CD4-positive, alpha-beta T cell treated with Interleukin-15 for 4 hours (primary cell): Measurements from ENCODE around the gene NUDT22.
A peak's percentile ranks its signal among the peaks of the same experiment; 100 is the strongest.
"Not testable (repeated sequence)": the region's sequence is repeated elsewhere in the genome, so short reads cannot be mapped to it uniquely, and the experiment has no call there.

Experiments
- DNase-seq: peaks from one replicate; pipeline ENCODE4 v3.0.0-alpha.2; 2020; ENCODE audit warnings: low spot score

NUDT22 gene

GRCh38 chr11:64243236-64243854 is 17.3 kb downstream of the NUDT22 start:
- DNase-seq, result no peak

DNA sequence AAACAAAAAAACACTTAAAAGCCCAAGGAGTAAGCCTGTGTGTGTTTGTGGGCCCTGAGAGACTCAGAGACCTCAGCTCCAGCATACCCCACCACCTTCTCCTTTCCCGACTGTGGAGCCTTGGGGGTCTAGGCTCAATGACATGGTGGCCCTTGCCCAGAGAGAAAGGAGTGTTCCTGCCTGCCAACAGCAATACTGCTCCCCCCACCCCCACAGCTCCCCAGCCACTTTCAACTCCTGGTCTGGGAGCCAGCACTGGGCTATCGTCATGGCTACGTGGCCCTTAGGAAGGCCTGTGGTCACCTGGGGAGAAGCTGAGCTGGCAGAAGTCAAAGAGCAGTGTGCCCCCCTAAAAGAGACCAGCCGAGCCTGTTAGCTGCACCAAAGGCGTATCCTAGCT is 18.0 kb downstream of the NUDT22 start:
- DNase-seq, result no peak

- DNase-seq, result no peak
Observed at GRCh38 chr11:64244966-64245365, 18.9 kb downstream of the NUDT22 start.

DNA sequence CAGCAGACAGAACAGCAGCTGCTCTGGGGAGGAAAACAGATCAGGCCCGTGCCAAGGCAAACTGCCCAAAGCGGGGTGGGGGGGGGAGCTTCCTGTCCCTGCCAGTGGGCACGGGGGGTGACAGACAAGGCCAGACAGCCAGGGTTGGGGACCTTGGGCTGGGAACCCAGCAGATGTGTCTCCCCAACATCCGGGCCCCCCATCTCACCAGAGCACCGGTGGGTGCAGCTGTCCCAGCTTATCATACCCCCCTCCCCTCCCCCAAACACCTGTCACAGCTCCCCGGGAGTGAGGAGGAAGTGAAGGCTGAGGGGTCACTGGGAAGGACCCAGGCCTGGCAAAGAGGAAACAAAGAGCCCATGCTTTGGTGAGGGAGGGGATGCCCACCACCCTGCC is 19.3 kb downstream of the NUDT22 start:
- DNase-seq, result peak; percentile 52

DNA sequence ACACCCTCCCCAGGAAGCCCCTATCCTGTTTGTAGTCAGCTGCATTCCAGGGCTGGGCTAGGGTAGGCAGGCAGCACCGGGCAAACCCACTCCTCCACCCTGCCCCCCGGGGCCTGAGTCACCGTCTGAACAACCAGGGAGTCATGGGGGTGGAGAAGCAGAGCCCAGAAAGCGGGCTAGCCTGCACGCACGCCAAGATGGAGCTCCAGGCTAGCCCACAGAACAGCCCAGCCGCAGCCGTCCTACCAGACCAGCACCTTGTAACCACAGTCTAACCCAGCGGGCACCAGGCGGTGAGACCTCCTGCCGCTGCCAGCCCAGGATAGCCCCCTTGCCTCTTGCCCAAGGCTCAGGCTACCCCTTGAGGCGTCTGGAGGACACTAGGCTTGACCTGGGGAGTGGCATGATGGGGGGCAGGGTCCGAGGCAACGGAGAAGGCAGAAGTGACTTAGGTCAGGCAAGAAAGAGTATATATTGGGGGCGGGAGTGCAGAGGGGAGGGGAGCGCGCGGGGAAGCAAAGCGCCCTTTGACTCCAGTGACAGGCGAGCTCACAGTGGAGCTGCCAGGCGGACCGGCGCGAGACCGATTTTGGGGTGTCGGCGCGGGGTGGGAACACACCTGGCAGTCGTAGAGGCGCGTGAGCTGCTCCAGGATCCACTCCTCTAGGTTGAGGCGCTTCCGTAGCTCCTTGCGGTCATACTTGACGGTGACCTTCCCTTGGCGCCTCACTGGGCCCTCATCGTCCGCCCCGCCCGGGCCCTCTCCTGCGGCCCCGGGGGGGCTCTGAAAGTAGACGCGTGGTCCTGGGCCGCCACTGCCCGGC is 19.9 kb downstream of the NUDT22 start:
- peak; percentile 80 for DNase-seq

DNA sequence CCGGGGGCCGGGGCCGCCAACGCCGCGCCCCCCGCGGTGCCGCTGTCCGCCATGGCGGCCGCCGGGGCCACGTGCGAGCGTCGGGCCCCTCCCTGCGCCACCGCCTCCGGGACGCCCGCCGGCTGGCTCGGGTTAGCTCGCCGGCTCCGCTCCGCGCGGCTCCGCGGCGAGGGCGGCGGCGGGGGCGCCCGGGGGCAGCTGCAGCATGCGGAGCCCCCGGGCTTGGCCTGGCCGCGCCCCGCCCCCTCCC is 20.5 kb downstream of the NUDT22 start:
- not testable (repeated sequence) for DNase-seq

- DNase-seq, result peak; percentile 77
Observed at GRCh38 chr11:64246871-64247728, 21.0 kb downstream of the NUDT22 start, which contains the start of gene PPP1R14B. PPP1R14B (minus strand) TSS chr11:64246943; CDS start chr11:64246673, 270 bp downstream.

GRCh38 chr11:64247729-64248531 is 21.9 kb downstream of the NUDT22 start:
- DNase-seq, result no peak

GRCh38 chr11:64248578-64248977 is 22.5 kb downstream of the NUDT22 start:
- no peak for DNase-seq

DNA sequence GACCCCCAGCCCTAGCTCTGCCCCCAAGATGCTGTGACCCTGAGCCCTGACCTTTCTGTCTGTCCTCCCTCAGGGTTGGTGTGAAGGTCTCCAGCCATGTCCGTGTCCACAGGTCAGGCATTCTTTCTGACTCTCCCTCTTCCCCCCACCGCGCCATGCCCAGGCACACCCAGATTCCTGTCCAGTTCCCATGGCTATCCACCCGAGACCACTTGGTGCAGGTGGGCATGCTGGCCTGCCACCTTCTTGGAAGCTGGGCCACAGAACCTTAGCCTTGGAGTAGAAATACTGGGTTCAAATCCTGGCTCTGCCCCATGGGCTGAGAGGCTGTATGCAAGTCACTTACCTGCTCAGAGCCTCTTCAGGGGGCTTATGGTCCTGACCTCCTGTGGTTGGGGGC is 23.0 kb downstream of the NUDT22 start:
- DNase-seq, result no peak

DNA sequence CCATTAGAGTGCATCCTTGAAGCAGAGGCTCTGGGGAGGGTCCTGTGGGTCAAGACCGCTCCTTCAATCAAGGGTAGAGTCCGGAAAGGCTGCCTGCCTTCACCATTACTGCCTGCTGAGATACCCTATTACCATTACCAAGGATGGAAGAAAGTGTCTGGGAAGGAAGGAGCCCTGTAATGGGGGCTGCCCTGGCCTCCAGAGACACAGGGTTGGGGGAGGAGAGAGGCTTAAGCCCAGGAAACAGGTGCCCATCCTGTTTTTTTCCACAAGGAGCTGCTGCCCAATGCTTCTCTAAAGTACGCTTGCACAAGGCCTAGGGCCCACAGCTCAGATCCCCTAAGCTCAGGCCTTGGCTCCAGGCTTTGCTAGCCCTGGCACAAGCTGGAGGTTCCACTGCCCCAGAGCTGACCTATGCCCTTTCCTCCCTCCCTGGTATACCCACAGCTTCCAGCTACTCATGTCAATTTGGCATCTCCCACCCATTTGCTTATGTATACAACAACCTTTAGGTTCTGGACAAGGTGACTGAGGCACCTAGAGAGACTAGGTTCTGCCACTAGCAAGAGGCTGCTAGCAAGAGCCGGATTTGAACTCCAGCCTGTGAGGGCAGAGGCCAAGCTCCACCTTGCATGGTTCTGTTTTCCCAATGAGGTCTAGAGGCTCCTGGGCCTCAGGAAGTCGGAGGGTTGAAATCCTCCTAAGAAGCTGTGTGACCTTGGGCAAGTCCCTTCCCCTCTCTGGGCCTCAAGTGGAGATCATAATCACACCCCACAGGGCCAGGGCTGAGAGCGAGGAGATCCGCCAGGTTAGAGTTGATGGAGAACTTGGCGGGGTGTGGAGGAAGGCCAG is 23.7 kb downstream of the NUDT22 start:
- no peak for DNase-seq

DNA sequence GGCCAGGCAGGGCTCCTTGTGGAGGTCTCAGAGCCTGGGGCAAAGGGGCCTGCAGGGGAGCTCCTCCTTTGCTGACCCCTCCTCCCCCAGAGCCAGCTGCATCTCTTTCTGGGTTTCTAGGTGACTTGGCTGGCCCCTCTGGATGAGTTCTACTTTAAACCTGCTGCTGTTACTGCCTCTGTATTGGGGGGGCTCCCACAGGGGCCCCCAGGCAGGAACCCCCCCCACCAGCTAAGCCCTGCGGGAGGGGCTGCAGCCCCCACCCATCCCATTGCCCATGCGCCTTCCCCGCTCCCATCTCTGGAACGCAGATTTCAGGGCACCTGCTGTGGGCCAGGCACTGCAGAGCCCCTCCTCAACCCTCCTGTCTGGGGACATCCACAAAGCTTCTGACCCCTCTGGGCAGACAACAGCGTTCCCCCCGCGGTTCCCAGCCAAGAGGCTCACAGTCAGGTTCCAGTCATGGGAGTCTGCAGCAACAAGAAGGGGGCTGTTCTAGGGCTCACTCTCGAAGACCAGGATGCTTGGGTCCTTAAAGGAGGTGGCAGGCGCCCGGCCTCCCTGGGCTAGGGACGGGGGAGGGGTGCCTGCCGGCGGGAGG is 24.4 kb downstream of the NUDT22 start:
- no peak for DNase-seq

DNA sequence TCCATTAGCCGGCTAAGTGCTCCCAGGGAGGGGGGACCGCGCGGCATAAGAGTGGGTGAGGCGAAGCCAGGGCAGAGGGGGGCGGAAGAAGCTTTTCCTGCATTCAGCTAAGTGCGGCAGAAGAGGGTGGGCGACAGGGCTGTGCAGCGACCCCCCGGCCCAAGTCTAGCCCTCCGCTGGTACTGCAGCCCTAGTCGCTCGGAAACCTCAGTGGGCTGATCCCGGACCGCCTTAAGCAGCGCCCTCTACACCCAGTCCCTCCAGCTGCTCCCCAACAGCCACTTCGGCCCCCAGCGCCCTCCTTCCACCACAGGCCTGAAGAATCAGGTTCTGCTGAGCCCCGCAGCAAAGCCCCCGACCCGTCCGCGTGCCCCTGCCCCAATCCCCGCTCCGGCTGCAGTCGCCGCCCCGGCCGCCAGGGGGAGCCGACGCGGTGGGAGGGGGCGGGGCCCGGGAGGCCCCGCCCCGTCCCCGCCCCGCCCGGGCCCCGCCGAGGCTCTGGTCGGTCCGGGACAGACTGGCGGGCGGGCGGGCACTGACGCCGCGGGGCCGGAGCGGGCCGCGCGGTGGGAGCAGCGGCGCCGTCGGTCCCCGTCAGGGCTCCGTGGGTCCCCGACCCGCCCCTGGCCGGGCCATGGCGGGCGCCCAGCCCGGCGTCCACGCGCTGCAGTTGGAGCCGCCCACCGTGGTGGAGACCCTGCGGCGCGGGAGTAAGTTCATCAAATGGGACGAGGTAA is 25.1 kb downstream of the NUDT22 start, which contains the start of gene PLCB3:
Gene PLCB3 (plus strand): TSS at position 515 of the 737 bp plus-strand sequence. CDS start 120 bp downstream, at position 635.
- peak; percentile 55 for DNase-seq

DNA sequence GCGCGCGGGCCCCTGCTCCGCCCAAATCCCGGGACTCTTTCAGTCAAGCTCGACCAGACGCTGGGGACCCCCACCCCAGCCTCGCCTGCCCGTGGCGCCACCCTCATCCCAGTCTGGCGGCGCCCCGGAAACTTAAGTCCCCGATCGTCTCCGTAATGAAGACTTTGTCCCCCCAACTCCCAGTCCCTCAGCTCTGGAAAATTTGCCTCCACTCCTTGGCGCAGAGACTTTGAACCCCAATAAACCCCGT is 25.6 kb downstream of the NUDT22 start:
- DNase-seq, result no peak

- no peak for DNase-seq
Observed at GRCh38 chr11:64252003-64252872, 26.2 kb downstream of the NUDT22 start.

DNA sequence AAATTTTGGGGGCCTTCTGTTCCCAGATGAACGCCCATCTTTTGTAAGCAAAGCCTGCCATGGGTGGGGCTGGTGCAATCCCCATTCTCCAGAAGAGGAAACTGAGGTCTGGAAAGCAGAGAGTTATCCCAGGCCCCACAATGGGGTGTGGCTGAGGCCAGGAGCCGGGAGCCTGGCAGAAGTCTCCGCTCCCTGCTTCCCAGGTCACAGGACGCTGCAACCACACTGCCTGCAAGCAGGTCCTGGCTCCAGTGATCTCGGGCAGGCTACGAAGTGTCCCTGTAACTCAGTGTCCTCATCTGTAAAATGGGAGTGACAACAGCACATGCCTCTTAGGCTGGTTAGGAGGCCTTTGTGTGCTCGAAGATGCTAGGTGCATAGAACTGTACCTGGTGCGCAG is 27.0 kb downstream of the NUDT22 start:
- no peak for DNase-seq

GRCh38 chr11:64253481-64253880 is 27.4 kb downstream of the NUDT22 start:
- no peak for DNase-seq

- no peak for DNase-seq
Observed at GRCh38 chr11:64254326-64254725, 28.3 kb downstream of the NUDT22 start.
